ENCODE measurements around the gene NEK11.
"Not testable (repeated sequence)": the region's sequence is repeated elsewhere in the genome, so short reads cannot be mapped to it uniquely, and the experiment has no call there.

The NEK11 gene

DNA sequence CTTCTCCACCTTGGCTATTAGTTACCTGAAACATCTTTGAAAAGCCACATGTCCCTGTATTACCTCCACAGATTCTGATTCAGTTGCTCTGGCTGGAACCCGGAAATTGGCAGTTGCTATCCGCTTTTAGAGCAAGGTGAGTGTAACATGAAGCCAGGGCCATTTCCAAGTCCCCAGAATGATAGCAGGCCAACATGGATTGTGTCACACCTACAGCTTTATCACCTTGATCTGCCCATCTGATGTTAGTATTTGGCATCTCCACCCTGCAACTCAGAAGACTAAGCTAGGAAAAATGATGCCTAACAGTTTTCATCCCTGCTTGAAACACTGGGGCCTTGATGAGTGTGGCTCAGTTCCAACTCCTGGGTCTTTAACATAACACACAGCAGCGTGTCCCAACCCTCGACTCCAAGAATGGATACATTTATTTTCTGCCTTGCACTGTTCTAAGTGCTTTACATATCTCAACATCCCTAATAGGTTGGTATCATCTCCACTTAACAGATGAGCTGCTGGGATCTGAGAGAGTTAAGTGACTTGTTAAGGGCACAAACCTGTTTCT, 333.6 kb downstream of the NEK11 start:
- DNase-seq (ENCODE audit: low read depth): no peak

DNA sequence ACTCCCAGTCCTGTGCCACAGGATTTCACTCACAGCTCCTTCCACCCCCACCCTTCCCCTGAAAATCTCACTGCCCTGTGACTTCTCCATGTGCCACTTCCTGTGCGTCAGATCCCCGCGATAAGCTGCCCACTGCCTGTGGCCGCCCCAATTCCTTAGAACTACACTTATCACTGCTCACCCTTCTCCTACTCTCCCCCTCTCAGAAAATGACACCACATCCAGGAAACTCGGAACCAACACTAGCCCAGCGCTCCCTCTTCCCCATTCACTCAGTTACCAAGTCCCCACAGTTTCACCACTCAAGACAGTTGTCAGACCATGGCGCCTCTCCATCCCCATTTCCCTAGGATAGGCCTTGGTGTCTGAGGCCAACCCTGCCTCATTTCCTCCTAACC, 334.4 kb downstream of the NEK11 start:
- DNase-seq (ENCODE audit: low read depth): not testable (repeated sequence)

GRCh38 chr3:131361464-131362421, 335.1 kb downstream of the NEK11 start:
- DNase-seq (ENCODE audit: low read depth): no peak

GRCh38 chr3:131363275-131363674, 336.6 kb downstream of the NEK11 start:
- DNase-seq (ENCODE audit: low read depth): no peak

GRCh38 chr3:131370935-131371687, 344.4 kb downstream of the NEK11 start:
- no peak for DNase-seq (ENCODE audit: low read depth)

DNA sequence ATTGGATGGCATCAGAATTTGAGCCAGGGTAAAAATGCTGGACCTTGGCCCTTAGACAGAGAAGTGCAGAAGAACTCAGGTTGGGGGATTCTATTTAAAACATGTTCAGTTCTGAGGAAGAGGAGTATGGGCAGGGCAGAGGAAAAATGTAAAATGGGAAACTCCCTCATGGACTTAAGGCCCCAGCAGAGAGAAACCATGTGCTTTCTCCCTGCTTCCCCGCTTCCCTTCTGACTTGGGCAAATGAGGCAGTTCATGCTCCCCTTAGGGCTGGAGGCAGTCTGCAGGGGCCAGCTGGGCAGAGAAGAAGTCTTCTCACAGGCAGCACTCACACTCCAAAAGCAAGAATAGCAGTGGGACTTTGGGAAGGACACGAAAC, 345.0 kb downstream of the NEK11 start:
- no peak for DNase-seq (ENCODE audit: low read depth)

GRCh38 chr3:131374741-131375140, 348.1 kb downstream of the NEK11 start:
- no peak for DNase-seq (ENCODE audit: low read depth)

DNA sequence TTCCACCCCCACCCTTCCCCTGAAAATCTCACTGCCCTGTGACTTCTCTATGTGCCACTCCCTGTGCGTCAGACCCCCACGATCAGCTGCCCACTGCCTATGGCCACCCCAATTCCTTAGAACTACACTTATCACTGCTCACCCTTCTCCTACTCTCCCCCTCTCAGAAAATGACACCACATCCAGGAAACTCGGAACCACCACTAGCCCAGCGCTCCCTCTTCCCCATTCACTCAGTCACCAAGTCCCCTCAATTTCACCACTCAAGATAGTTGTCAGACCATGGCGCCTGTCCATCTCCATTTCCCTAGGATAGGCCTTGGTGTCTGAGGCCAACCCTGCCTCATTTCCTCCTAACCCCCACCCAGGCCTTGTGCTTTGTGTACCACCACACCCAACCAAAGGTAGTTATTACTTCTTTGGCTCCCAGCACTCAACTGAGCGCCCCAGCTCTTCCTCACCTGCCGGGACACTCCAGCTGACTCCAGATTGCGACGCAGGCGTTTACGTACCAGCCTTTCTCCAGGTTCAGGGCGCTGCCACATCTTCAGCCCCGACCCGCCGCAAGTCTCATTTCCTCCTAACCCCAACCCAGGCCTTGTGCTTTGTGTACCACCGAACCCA, 354.3 kb downstream of the NEK11 start:
- not testable (repeated sequence) for DNase-seq (ENCODE audit: low read depth)

GRCh38 chr3:131381445-131382291, 355.0 kb downstream of the NEK11 start, which contains the start of gene NUDT16:
TSS of gene NUDT16 (plus strand) at chr3:131381774. CDS start at chr3:131381805, 31 bp downstream.
- DNase-seq (ENCODE audit: low read depth): peak; percentile 93

- no peak for DNase-seq (ENCODE audit: low read depth)
Observed at GRCh38 chr3:131386429-131387165, 359.9 kb downstream of the NEK11 start.

DNA sequence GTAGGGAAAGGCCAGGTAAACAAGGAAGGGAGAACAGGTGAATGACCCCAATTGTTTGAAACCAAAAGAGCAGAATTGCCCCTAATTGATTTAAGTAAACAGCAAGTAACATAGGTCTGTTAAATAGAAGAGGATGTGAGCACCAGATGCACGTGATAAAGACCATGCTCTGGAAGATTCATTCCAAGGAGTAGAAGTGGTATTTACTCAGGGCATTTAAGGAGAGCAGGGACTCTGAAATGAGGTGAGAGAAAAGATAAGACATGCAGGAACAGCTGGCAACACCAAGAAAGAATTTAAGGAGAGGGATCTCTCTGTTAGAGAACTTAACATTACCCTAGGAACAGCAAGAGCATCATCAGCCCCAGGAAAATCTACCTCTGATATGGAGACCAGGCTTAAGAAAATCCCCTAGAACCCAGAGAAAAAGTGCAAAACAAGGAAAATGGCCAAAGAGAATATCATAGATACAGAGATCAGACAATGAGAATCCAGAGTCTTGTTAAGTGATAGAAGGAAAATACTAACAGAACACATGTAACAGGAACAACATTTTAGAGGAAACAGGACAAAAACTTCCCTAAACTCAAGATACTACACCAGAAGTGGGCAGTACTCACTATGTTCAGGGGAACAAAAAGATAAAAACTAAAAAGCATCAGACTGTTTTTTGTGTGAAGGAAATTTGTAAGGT, 361.3 kb downstream of the NEK11 start:
- DNase-seq (ENCODE audit: low read depth): no peak

GRCh38 chr3:131388490-131388799, 361.8 kb downstream of the NEK11 start:
- no peak for DNase-seq (ENCODE audit: low read depth)

GRCh38 chr3:131390331-131390730, 363.7 kb downstream of the NEK11 start:
- DNase-seq (ENCODE audit: low read depth): no peak

DNA sequence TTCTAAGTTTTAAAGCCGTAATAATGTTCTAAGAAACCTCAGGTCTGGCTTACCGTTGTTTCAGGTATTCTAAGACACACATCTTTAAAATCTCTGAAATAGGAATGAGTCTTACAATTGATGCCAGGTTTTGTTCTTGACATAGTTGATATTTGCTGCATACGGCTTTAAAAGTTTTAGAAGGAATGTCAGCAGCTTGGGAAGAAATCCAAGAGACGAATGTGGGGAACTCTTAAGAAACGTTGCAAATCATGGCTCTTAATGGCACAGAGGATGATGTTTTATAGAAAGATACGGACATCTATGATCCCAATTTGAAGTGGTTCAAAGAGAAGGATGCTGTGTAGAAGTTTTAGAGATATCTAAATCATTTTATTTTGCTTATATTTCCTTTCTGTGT, 366.4 kb downstream of the NEK11 start:
- DNase-seq (ENCODE audit: low read depth): no peak

DNA sequence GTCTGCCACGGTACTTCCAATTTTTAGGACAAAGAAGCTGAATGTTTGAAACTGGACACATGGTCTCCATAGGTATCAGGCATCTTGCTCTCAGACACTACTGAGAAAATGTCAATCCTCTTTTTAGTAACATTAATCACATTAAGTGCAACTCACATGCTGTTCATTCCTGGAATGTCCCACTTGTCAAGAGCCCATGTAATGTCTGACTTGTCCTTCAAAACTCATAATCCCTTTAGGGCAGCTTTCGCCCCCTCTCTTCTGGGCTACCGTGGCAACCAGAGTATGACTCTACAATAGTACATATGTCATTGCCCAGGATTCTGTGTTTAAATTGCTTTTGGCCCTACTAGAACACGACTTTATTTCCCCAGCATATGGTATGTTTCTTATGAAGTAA, 367.2 kb downstream of the NEK11 start:
- no peak for DNase-seq (ENCODE audit: low read depth)

- no peak for DNase-seq (ENCODE audit: low read depth)
Observed at GRCh38 chr3:131394400-131394799, 367.7 kb downstream of the NEK11 start.

GRCh38 chr3:131396170-131396569, 369.5 kb downstream of the NEK11 start:
- no peak for DNase-seq (ENCODE audit: low read depth)

- DNase-seq (ENCODE audit: low read depth): no peak
Observed at GRCh38 chr3:131397889-131398288, 371.2 kb downstream of the NEK11 start.
